Activated CD4-positive, alpha-beta memory T cell treated with anti-CD3 and anti-CD28 coated beads for 36 hours (primary cell): ENCODE measurements around the gene PIGR. TPM values are rescaled to one million over a fixed set of nuclear protein-coding genes. Genes with fewer than 3 reads are reported as not detected.

ENCODE experiments used
- CTCF ChIA-PET: fragments of 350-600 bp; sonication (Branson Sonifier 250); formaldehyde crosslinking; loops from one replicate; lab custom pipeline; 2021; ENCODE audit warnings: antibody characterized with exemption, inconsistent platforms; lab: Charles Lee
- POLR2A ChIA-PET: fragments of 350-600 bp; sonication (Branson Sonifier 250); formaldehyde crosslinking; loops from one replicate; lab custom pipeline; 2021; ENCODE audit warnings: antibody characterized with exemption; lab: Charles Lee
- DNase-seq: peaks from one replicate; pipeline ENCODE4 v3.0.0-alpha.2; 2020
- H3K27ac Mint-ChIP-seq: one replicate; pipeline ENCODE4 v1.8.0; 2021; ENCODE audit warnings: mixed read lengths
- H3K27me3 Mint-ChIP-seq: one replicate; pipeline ENCODE4 v1.8.0; 2021; ENCODE audit warnings: mixed read lengths
- H3K36me3 Mint-ChIP-seq: one replicate; pipeline ENCODE4 v1.8.0; 2021; ENCODE audit warnings: mixed read lengths
- H3K4me1 Mint-ChIP-seq: one replicate; pipeline ENCODE4 v1.8.0; 2021; ENCODE audit warnings: low read depth, mixed read lengths
- H3K4me3 Mint-ChIP-seq: one replicate; pipeline ENCODE4 v1.8.0; 2021; ENCODE audit warnings: mild to moderate bottlenecking, mixed read lengths
- H3K9me3 Mint-ChIP-seq: one replicate; pipeline ENCODE4 v1.8.0; 2021; ENCODE audit warnings: mixed read lengths
- intact Hi-C: fragments of 100-400 bp; cut with micrococcal nuclease; formaldehyde crosslinking; loops from one replicate; pipeline ENCODE4 v1.15.1; 2023
- total RNA-seq, 2 experiments: library from RNA; stranded (reverse); gene quantifications; one replicate each; pipeline ENCODE4 v1.2.3, GENCODE V29; 2021

The PIGR gene
- total RNA-seq, 2 experiments from 2014 or later: 0.10 TPM

DNA sequence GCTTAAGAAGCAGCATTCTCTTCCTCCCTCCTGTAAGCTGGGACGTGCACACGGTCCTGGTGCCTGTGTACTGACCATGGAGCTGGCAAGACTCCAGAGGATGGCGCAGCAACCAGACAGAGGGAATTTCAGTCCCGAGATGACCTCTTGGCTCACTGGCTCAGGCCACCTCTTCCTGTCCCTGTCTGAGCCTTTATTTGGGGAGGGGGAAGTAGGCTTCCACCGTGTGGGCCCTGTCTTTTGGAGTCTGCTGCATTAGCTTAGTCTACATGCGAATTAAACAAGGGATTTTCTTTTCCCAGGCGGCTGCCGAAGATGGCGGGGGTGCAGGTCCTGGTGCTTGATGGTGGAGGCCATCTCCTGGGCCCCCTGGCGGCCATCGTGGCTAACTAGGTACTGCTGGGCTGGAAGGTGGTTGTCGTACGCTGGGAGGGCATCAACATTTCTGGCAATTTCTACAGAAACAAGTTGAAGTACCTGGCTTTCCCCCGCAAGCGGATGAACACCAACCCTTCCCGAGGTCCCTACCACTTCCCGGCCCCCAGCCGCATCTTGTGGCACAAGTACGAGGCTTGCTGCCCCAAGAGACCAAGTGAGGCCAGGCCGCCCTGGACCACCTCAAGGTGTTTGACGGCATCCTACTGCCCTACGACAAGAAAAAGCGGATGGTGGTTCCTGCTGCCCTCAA is 38.8 kb downstream of the PIGR start:
- Mint-ChIP-seq H3K27ac (no peak overlapping the region), H3K9me3 (no peaks in the 10 kb centered on the region), H3K4me1 (peaks cover 75% of the 10 kb centered on the region), H3K4me3 (no peak overlapping the region), H3K36me3 (peaks cover 47% of the 10 kb centered on the region), H3K27me3 (no peaks in the 10 kb centered on the region)
- intact Hi-C loops: no loop called here
- no peak for DNase-seq
- ChIA-PET POLR2A (interaction anchor here (1.2 to 2.1 kb wide), 5 partner anchors 9 to 166 kb away, joined by 3 to 8 read pairs (median 3); partner anchors contain the start of genes FCMR and IL24), CTCF (interaction anchor here (0.9 to 6.9 kb wide), 13 partner anchors 9 to 272 kb away, joined by 3 to 65 read pairs (median 14); partner anchors contain the start of genes DYRK3, FCMR, IL20 and IL24)

GRCh38 chr1:206905295-206906164 is 40.7 kb downstream of the PIGR start:
- Mint-ChIP-seq H3K27ac (peak overlapping the region; percentile 83), H3K27me3 (no peaks in the 10 kb centered on the region), H3K4me1 (peaks cover 69% of the 10 kb centered on the region), H3K36me3 (peaks cover 48% of the 10 kb centered on the region), H3K4me3 (peak overlapping the region; percentile 33), H3K9me3 (no peaks in the 10 kb centered on the region)
- DNase-seq: peak; percentile 74
- ChIA-PET POLR2A (interaction anchor here (0.9 to 2.1 kb wide), 7 partner anchors 9 to 166 kb away, joined by 3 to 15 read pairs (median 4); partner anchors contain the start of genes FCMR and IL24), CTCF (interaction anchor here (0.7 to 6.9 kb wide), 27 partner anchors 8 to 594 kb away, joined by 3 to 65 read pairs (median 4); partner anchors contain the start of genes IL20 and IL24)
- intact Hi-C loops: loop anchor here (1.0 kb wide), 3 partner anchors 8 to 17 kb away; partner anchors contain the start of gene IL24

DNA sequence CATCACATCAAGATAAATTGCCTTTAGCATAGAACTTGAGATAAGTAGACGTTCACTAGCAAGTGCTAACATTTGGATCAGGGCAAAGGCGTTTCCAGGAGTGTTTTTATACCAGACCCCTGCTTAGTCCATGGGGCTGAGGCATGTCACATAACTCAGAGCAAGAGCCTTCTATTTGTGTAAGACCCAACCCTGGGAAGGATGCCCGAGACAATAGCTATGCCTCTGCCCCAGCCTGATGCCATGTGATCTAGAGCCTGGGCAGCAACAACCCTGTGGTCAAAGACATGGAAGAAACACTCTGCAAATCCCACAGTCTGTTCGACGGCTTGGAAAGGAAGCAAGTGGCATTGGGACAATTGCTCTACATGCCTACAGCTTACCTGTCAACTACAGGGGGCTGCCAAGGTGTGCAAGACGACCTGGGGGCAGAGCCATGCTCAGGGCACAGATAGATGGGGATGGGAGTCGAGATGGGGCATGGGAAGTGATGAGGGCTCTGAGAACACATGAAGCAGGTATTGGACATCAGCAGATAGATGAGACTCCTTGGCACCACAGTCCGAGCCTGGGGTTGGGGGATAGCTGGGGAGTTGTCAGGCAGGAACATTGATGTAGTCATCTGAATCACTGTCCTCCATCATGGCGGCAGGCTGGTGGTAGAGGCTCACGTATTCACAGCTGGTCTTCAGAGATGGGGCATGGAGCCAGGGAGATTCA is 41.7 kb downstream of the PIGR start:
- Mint-ChIP-seq H3K27ac (peak overlapping the region; percentile 83), H3K4me3 (no peak overlapping the region), H3K36me3 (peaks cover 48% of the 10 kb centered on the region), H3K9me3 (no peaks in the 10 kb centered on the region), H3K27me3 (no peaks in the 10 kb centered on the region), H3K4me1 (peaks cover 69% of the 10 kb centered on the region)
- CTCF ChIA-PET: interaction anchor here (0.7 to 6.9 kb wide), 12 partner anchors 8 to 241 kb away, joined by 3 to 65 read pairs (median 8); partner anchors contain the start of gene IL20
- intact Hi-C loops: loop anchor here (1.0 kb wide), 3 partner anchors 7 to 18 kb away; partner anchors contain the start of gene IL24
- no peak for DNase-seq
- POLR2A ChIA-PET: interaction anchor here (1.0 to 2.0 kb wide), 4 partner anchors 8 to 165 kb away, joined by 3 to 15 read pairs (median 4); partner anchors contain the start of gene IL24

- H3K27me3 Mint-ChIP-seq: peaks cover 2% of the 10 kb centered on the region
- POLR2A ChIA-PET: no interaction called here
Measured at GRCh38 chr1:206903687-206904086, 42.6 kb downstream of the PIGR start.

DNA sequence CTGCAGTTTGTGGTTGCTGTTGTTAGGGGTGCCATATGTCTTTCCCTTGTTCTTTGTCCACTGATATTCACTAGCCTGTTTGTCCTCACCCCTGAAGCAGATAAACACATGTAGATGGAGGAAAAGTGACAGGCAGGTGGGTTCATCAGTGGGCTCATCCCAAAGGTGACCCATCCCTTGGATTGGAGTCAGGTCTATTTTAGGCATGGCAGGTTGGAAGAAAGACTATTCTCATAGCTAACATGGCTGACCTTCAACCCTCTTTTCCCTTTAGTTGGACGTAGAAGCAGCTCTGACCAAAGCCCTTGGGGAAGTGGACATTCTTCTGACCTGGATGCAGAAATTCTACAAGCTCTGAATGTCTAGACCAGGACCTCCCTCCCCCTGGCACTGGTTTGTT is 43.6 kb downstream of the PIGR start:
- DNase-seq: no peak
- POLR2A ChIA-PET: no interaction called here
- Mint-ChIP-seq H3K9me3 (no peaks in the 10 kb centered on the region), H3K27me3 (peaks cover 2% of the 10 kb centered on the region), H3K27ac (peak overlapping the region; percentile 49), H3K36me3 (peaks cover 43% of the 10 kb centered on the region), H3K4me3 (no peak overlapping the region), H3K4me1 (peaks cover 72% of the 10 kb centered on the region)
- intact Hi-C loops: no loop called here
- CTCF ChIA-PET: interaction anchor here (1.1 kb wide), 1 partner anchor 9 kb away, joined by 3 read pairs; no protein-coding TSS in a partner anchor

More at GRCh38 chr1:206903687-206904086, 42.6 kb downstream of the PIGR start:
- Mint-ChIP-seq H3K36me3 (peaks cover 46% of the 10 kb centered on the region), H3K4me1 (peaks cover 71% of the 10 kb centered on the region), H3K27ac (no peak overlapping the region), H3K9me3 (no peaks in the 10 kb centered on the region), H3K4me3 (no peak overlapping the region)
- CTCF ChIA-PET: interaction anchor here (1.0 to 6.9 kb wide), 2 partner anchors 40 to 177 kb away, joined by 3 to 65 read pairs; partner anchors contain the start of gene IL20
- intact Hi-C loops: no loop called here
- DNase-seq: no peak

GRCh38 chr1:206901944-206902343 is 44.3 kb downstream of the PIGR start:
- ChIA-PET POLR2A (no interaction called here), CTCF (interaction anchor here (1.1 kb wide), 1 partner anchor 10 kb away, joined by 3 read pairs; no protein-coding TSS in a partner anchor)
- Mint-ChIP-seq H3K4me3 (no peak overlapping the region), H3K36me3 (peaks cover 41% of the 10 kb centered on the region), H3K27me3 (peaks cover 2% of the 10 kb centered on the region), H3K27ac (no peak overlapping the region), H3K9me3 (no peaks in the 10 kb centered on the region), H3K4me1 (peaks cover 74% of the 10 kb centered on the region)
- intact Hi-C loops: no loop called here
- no peak for DNase-seq

DNA sequence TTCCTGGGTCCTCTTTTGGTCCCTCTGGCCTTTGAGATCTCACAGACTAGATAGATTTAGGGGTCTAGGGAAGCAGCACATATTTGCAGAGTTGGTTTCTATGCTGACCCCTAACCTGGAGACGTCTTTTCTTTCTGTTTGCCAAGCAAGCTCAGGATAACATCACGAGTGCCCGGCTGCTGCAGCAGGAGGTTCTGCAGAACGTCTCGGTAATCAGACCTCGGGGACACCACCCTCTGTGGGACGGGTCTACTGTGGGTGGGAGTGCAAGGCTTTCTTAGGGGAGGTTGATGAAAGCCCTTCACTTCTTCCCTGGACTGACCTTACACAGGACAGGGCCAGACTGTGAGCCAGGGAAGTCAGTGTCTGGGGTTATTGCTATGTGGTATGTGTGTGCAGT is 46.1 kb downstream of the PIGR start:
- ChIA-PET CTCF (interaction anchor here (1.1 to 7.5 kb wide), 3 partner anchors 12 to 35 kb away, joined by 3 to 46 read pairs (median 6); partner anchors contain the start of gene IL20), POLR2A (interaction anchor here (1.1 to 1.7 kb wide), 2 partner anchors 8 to 96 kb away, joined by 3 to 4 read pairs; no protein-coding TSS in a partner anchor)
- no peak overlapping the region for H3K27ac Mint-ChIP-seq
- no peaks in the 10 kb centered on the region for H3K9me3 Mint-ChIP-seq
- no peak for DNase-seq
- peaks cover 35% of the 10 kb centered on the region for H3K36me3 Mint-ChIP-seq
- H3K4me3 Mint-ChIP-seq: no peak overlapping the region
- H3K4me1 Mint-ChIP-seq: peaks cover 72% of the 10 kb centered on the region
- H3K27me3 Mint-ChIP-seq: peaks cover 2% of the 10 kb centered on the region
- intact Hi-C loops: no loop called here

GRCh38 chr1:206899717-206900116 is 46.5 kb downstream of the PIGR start:
- Mint-ChIP-seq H3K4me3 (no peak overlapping the region), H3K4me1 (peaks cover 68% of the 10 kb centered on the region), H3K27ac (no peak overlapping the region), H3K36me3 (peaks cover 30% of the 10 kb centered on the region), H3K9me3 (no peaks in the 10 kb centered on the region), H3K27me3 (peaks cover 2% of the 10 kb centered on the region)
- intact Hi-C loops: loop anchor here (10.0 kb wide), 1 partner anchor 395 kb away; the partner anchor contains the start of gene RASSF5
- CTCF ChIA-PET: interaction anchor here (0.7 to 7.5 kb wide), 4 partner anchors 13 to 82 kb away, joined by 3 to 46 read pairs (median 5); partner anchors contain the start of gene IL20
- DNase-seq: no peak
- POLR2A ChIA-PET: interaction anchor here (1.7 kb wide), 1 partner anchor 9 kb away, joined by 4 read pairs; no protein-coding TSS in a partner anchor

GRCh38 chr1:206898915-206899431 is 47.3 kb downstream of the PIGR start:
- DNase-seq: no peak
- peak overlapping the region; percentile 74 for H3K4me3 Mint-ChIP-seq
- H3K9me3 Mint-ChIP-seq: no peaks in the 10 kb centered on the region
- CTCF ChIA-PET: interaction anchor here (0.7 to 7.5 kb wide), 3 partner anchors 10 to 83 kb away, joined by 4 to 46 read pairs (median 15); no protein-coding TSS in a partner anchor
- H3K27ac Mint-ChIP-seq: peak overlapping the region; percentile 68
- POLR2A ChIA-PET: interaction anchor here (1.7 kb wide), 1 partner anchor 9 kb away, joined by 4 read pairs; no protein-coding TSS in a partner anchor
- H3K27me3 Mint-ChIP-seq: peaks cover 2% of the 10 kb centered on the region
- H3K36me3 Mint-ChIP-seq: peaks cover 23% of the 10 kb centered on the region
- peaks cover 65% of the 10 kb centered on the region for H3K4me1 Mint-ChIP-seq
- intact Hi-C loops: loop anchor here (10.0 kb wide), 1 partner anchor 394 kb away; the partner anchor contains the start of gene RASSF5
